GM12865 (cell line): ENCODE measurements around the gene ACSS3.

Experiments
- DNase-seq: peaks from one replicate; pipeline ENCODE4 v3.0.0; 2010; ENCODE audit warnings: low read depth
- H3K4me3 ChIP-seq: 2 replicates; pipeline ENCODE4 v1.5.1; 2011; ENCODE audit warnings: mild to moderate bottlenecking, low read depth, low read length, control low read depth
- TF ChIP-seq, protein P1 (sequence below): IDR thresholded peaks from 2 replicates; pipeline ENCODE4 v1.5.1; 2011; ENCODE audit warnings: low read length, control low read depth, low read depth, inconsistent platforms; ENCODE audit not compliant: insufficient read depth; ENCODE audit errors: missing control alignments

Gene ACSS3

DNA sequence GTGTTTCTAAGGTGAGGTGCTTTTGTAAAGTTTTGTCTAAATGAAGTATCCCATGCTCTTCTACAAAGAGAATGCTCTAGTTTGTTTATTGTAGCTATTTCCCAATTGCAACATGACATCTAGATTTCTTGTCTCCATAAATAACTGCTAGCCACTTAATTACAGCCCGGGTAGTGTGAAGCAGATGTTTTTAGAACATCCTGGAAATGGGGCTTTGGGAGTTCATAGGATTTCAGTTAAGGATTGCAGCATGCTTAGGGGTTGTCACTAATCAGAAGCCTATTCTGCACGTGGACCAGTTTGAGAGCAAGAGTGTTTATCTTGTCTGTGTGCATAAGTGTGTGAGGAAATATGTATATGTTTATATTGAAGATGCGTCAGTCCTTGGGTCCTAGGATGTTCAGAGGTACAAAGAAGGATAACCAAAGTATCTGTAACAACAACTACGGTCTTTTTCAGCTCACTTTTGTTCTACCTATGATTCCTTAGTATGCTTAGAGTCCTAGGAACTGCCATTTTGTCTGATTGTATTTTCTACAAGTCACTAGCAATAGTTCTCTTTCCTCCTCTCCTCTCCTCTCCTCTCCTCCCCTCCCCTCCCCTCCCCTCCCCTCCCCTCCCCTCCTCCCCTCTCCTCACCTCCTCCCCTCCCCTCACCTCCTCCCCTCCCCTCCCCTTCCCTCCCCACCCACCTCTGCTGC, 135.3 kb downstream of the ACSS3 start:
- no peak overlapping the region for H3K4me3 ChIP-seq
- no peak for DNase-seq
- TF ChIP-seq, protein P1, sequence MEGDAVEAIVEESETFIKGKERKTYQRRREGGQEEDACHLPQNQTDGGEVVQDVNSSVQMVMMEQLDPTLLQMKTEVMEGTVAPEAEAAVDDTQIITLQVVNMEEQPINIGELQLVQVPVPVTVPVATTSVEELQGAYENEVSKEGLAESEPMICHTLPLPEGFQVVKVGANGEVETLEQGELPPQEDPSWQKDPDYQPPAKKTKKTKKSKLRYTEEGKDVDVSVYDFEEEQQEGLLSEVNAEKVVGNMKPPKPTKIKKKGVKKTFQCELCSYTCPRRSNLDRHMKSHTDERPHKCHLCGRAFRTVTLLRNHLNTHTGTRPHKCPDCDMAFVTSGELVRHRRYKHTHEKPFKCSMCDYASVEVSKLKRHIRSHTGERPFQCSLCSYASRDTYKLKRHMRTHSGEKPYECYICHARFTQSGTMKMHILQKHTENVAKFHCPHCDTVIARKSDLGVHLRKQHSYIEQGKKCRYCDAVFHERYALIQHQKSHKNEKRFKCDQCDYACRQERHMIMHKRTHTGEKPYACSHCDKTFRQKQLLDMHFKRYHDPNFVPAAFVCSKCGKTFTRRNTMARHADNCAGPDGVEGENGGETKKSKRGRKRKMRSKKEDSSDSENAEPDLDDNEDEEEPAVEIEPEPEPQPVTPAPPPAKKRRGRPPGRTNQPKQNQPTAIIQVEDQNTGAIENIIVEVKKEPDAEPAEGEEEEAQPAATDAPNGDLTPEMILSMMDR, result no peak

DNA sequence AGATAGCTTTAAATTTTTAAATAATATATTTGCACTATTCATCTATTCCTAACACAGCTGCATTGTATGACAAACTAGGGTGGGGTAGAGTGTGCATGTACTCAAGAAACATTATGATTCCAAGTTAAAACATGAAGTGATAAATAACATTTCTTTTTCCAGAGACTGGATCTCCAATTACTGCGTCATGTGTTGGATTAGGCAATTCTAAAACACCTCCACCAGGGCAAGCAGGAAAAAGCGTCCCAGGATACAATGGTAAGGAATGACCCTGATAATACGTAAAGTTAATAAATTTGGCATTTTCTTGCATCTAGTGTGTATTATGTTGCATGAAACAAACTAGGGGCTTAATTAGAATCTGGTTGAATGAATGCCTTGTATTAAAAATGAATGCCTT, 138.9 kb downstream of the ACSS3 start:
- no peak overlapping the region for H3K4me3 ChIP-seq
- TF ChIP-seq, protein P1, result no peak
- no peak for DNase-seq

DNA sequence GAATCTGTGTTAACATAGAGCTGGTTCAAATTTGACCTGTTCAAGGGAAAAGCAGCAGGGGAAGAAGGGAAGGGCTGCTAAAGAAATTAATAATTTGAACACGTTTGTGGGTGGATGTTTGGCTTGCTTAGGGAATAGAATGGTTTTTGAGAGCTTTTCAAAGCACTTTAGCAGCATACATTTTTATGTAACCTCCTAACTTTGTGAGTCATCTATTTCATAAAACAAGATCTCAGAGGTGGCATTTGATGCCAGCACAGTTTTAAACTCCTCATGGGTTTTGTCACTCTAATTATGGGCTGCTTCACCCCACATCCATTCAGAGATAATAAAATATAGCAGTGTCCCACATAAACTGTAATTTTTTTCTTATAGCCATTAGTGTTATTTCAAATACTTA, 143.8 kb downstream of the ACSS3 start:
- TF ChIP-seq, protein P1, result no peak
- DNase-seq, result no peak
- H3K4me3 ChIP-seq, result no peak overlapping the region

DNA sequence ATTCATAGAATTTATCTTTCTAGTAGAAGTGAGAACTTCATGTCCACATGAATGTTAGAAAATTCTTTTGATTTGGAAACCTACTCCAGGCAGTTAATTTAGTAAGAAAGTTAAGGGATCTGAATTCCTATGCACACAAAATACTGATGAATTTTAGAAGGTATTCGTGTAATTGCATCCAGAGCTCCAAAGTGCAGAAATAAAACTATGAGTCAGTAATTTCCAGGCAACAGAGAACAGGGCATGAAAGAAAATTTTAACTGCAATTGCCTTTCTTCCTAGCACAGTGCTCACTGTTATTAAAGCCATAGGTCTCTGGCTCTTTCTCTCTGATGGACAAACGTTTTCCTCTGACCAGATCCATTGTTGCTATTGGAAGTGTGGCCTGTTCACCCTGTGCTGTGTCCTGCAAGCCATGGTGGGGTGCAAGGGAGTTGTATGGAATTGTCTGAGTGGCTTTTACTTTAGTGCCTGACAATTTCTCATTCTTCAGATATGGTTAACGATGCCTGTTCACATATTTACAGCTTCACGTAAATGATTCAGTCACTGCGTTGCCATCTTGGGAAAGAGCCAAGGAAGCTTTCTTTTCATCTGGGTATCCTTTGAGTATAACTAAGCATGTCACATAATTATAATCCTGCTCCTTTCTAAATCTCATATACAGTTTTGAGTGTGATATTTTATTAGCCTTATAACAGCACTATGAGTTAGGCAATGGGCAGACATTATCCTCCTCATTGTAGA, 145.1 kb downstream of the ACSS3 start:
- no peak overlapping the region for H3K4me3 ChIP-seq
- no peak for DNase-seq
- TF ChIP-seq, protein P1, result no peak

DNA sequence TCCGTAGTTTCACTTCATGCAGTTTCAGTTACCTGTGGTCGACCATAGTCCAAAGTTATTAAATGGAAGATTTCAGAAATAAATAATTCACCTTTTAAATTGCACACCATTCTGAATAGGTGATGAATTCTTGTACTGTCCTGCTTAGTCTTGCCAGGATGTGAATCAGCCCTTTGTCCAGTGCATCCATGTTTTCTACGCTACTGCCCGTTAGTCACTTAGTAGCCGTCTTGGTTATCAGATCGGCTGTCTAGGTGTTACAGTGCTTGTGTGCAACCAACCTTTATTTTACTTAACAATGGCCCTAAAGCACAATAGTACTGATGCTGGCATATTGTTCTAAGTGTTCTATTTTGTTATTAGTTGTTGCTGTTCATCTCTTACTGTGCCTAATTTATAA, 146.7 kb downstream of the ACSS3 start:
- no peak overlapping the region for H3K4me3 ChIP-seq
- TF ChIP-seq, protein P1, result no peak
- no peak for DNase-seq

DNA sequence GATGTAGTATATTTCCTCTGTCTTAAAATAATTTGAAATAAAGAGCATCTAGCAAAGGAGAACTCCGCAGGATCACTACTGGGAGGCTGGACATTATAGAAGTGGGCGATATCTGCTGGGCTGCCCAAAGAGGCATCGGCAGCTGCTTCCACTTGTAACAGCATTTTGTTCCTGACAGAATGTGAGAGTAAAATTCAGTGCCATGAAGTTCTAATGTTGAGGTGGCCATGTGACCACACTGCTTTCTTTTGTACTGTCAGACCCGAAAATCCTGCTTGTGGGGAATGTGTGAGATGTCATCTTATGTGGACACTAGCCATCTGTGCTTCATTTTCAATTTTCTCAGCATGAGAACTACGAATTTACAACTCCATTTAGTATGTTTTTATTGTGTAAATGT, 151.9 kb downstream of the ACSS3 start:
- no peak overlapping the region for H3K4me3 ChIP-seq
- TF ChIP-seq, protein P1, result no peak
- DNase-seq, result no peak
